GM23338 (cell line): ENCODE results near the gene HIVEP3. TPM values are rescaled to one million over a fixed set of nuclear protein-coding genes. Genes with fewer than 3 reads are reported as not detected.

Experiments
- ATAC-seq: fragments of 200-7000 bp; cut with Tn5 transposase; 3 replicates; pipeline ENCODE4 v1.9.1; 2020
- DNase-seq: peaks from one replicate; pipeline ENCODE4 v3.0.0-alpha.2; 2015; ENCODE audit warnings: low spot score
- H2AFZ ChIP-seq: fragments of 200-600 bp; sonication (generic); 2 replicates; pipeline ENCODE4 v1.8.0; 2016; ENCODE audit warnings: antibody characterized with exemption, mild to moderate bottlenecking, moderate library complexity
- H3F3A ChIP-seq: fragments of 200-600 bp; sonication (generic); replicated peaks from 2 replicates; pipeline ENCODE4 v1.8.0; 2017; ENCODE audit warnings: antibody characterized with exemption, mixed run types, low read depth
- H3K27ac ChIP-seq: fragments of 200-600 bp; sonication (generic); 2 replicates; pipeline ENCODE4 v1.6.1; 2016; ENCODE audit warnings: low read depth
- H3K27me3 ChIP-seq: fragments of 200-600 bp; sonication (generic); 2 replicates; pipeline ENCODE4 v1.8.0; 2016; ENCODE audit warnings: mild to moderate bottlenecking, mixed run types, moderate library complexity; ENCODE audit not compliant: insufficient read depth
- H3K36me3 ChIP-seq: fragments of 200-600 bp; sonication (generic); 2 replicates; pipeline ENCODE4 v1.8.0; 2016; ENCODE audit warnings: mild to moderate bottlenecking; ENCODE audit not compliant: insufficient read depth
- H3K4me1 ChIP-seq: fragments of 200-600 bp; sonication (generic); 2 replicates; pipeline ENCODE4 v1.8.0; 2016; ENCODE audit warnings: mild to moderate bottlenecking, moderate library complexity; ENCODE audit not compliant: insufficient read depth
- H3K4me2 ChIP-seq: fragments of 200-600 bp; sonication (generic); 2 replicates; pipeline ENCODE4 v1.7.1; 2017; ENCODE audit warnings: mixed run types
- H3K4me3 ChIP-seq: fragments of 200-600 bp; sonication (generic); 2 replicates; pipeline ENCODE4 v1.6.1; 2016; ENCODE audit warnings: mixed run types
- H3K79me2 ChIP-seq: fragments of 200-600 bp; sonication (generic); replicated peaks from 2 replicates; pipeline ENCODE4 v1.8.0; 2017; ENCODE audit warnings: mild to moderate bottlenecking; ENCODE audit not compliant: insufficient read depth
- H3K9me2 ChIP-seq: fragments of 200-600 bp; sonication (generic); 2 replicates; pipeline ENCODE4 v1.8.0; 2017; ENCODE audit not compliant: insufficient read depth
- H4K20me1 ChIP-seq: fragments of 200-600 bp; sonication (generic); replicated peaks from 2 replicates; pipeline ENCODE4 v1.8.0; 2017; ENCODE audit warnings: mild to moderate bottlenecking; ENCODE audit not compliant: insufficient read depth
- H3K27ac Mint-ChIP-seq: 2 replicates; pipeline ENCODE4 v1.8.0; 2020; ENCODE audit warnings: inconsistent platforms, mild to moderate bottlenecking, moderate library complexity, mixed read lengths
- H3K27me3 Mint-ChIP-seq: 3 replicates; pipeline ENCODE4 v1.8.0; 2022; ENCODE audit warnings: low read depth, mild to moderate bottlenecking, moderate library complexity, mixed read lengths, inconsistent platforms; ENCODE audit not compliant: insufficient read depth, poor library complexity
- H3K36me3 Mint-ChIP-seq: 3 replicates; pipeline ENCODE4 v1.8.0; 2021; ENCODE audit warnings: low read depth, mild to moderate bottlenecking, inconsistent platforms, moderate library complexity, mixed read lengths
- H3K4me1 Mint-ChIP-seq: 3 replicates; pipeline ENCODE4 v1.8.0; 2020; ENCODE audit warnings: mild to moderate bottlenecking, inconsistent platforms, mixed read lengths
- H3K4me3 Mint-ChIP-seq: 3 replicates; pipeline ENCODE4 v1.8.0; 2021; ENCODE audit warnings: moderate library complexity, mild to moderate bottlenecking, inconsistent platforms, mixed read lengths
- H3K9me3 Mint-ChIP-seq: 3 replicates; pipeline ENCODE4 v1.8.0; 2020; ENCODE audit warnings: moderate library complexity, mild to moderate bottlenecking, inconsistent platforms, mixed read lengths
- EZH2 ChIP-seq: fragments of 200-600 bp; sonication (generic); IDR thresholded peaks from one replicate; pipeline ENCODE4 v1.8.0; 2017; ENCODE audit warnings: antibody characterized with exemption, mild to moderate bottlenecking, low read depth; ENCODE audit not compliant: unreplicated experiment
- polyA plus RNA-seq: library from polyadenylated mRNA; unstranded; fragments of >200 nt; fragmentation: Nextera tagmentation; extraction: Ambion mirVana; gene quantifications from 2 replicates; pipeline ENCODE4 v1.2.1, GENCODE V29; 2016
- total RNA-seq: library from RNA; depleted of rRNA; stranded (reverse); fragments of >200 nt; shearing (Covaris generic); gene quantifications from 2 replicates; pipeline ENCODE4 v1.2.3, GENCODE V29; 2014
- TF ChIP-seq, protein P1 (sequence below), 2 experiments: fragments of 200-600 bp in 1 of 2; sonication (generic) in 1 of 2; conservative IDR thresholded peaks; 2 replicates each; pipeline versions ENCODE4 v1.5.1 to v1.6.1; 2016 to 2017; ENCODE audit warnings: antibody characterized with exemption in 2 of 2, low read depth in 2 of 2, mild to moderate bottlenecking in 2 of 2, moderate library complexity in 1 of 2
- TF ChIP-seq, protein P2 (sequence below): IDR thresholded peaks from one replicate; pipeline ENCODE4 v1.6.1; 2018; ENCODE audit warnings: antibody characterized with exemption; ENCODE audit not compliant: unreplicated experiment

The HIVEP3 gene
- total and polyA plus RNA-seq, 2 experiments from 2014 or later = 0.14 to 0.24 TPM

GRCh38 chr1:41780322-41780721, 138.4 kb downstream of the HIVEP3 start:
- Histone ChIP-seq H3F3A (no peaks in the 10 kb centered on the region), H3K4me2 (no peak overlapping the region), H3K27ac (no peak overlapping the region), H3K36me3 (no peaks in the 10 kb centered on the region), H3K4me1 (no peaks in the 10 kb centered on the region), H3K79me2 (no peaks in the 10 kb centered on the region), H3K9me2 (no peaks in the 10 kb centered on the region), H2AFZ (no peak overlapping the region), H3K4me3 (no peak overlapping the region), H3K27me3 (no peaks in the 10 kb centered on the region), H4K20me1 (no peaks in the 10 kb centered on the region)
- DNase-seq (no peak), ATAC-seq (peak; percentile 74)
- Mint-ChIP-seq H3K27me3 (peaks cover 8% of the 10 kb centered on the region), H3K9me3 (peaks cover 3% of the 10 kb centered on the region; the same call in 2 of the 3 replicates), H3K4me1 (peaks cover 10% of the 10 kb centered on the region; the same call in 2 of the 3 replicates), H3K36me3 (no peaks in the 10 kb centered on the region), H3K27ac (no peak overlapping the region), H3K4me3 (no peak overlapping the region)
- TF ChIP-seq, protein P1, sequence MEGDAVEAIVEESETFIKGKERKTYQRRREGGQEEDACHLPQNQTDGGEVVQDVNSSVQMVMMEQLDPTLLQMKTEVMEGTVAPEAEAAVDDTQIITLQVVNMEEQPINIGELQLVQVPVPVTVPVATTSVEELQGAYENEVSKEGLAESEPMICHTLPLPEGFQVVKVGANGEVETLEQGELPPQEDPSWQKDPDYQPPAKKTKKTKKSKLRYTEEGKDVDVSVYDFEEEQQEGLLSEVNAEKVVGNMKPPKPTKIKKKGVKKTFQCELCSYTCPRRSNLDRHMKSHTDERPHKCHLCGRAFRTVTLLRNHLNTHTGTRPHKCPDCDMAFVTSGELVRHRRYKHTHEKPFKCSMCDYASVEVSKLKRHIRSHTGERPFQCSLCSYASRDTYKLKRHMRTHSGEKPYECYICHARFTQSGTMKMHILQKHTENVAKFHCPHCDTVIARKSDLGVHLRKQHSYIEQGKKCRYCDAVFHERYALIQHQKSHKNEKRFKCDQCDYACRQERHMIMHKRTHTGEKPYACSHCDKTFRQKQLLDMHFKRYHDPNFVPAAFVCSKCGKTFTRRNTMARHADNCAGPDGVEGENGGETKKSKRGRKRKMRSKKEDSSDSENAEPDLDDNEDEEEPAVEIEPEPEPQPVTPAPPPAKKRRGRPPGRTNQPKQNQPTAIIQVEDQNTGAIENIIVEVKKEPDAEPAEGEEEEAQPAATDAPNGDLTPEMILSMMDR (conservative IDR thresholded peaks at IDR 0.05; ENCODE audit: low read depth in 2 of 2) = 0 out of 4 replicates have a peak, but pooled peaks of 1 of the 2 experiments have one; percentile 17
- no peak for TF ChIP-seq EZH2

DNA sequence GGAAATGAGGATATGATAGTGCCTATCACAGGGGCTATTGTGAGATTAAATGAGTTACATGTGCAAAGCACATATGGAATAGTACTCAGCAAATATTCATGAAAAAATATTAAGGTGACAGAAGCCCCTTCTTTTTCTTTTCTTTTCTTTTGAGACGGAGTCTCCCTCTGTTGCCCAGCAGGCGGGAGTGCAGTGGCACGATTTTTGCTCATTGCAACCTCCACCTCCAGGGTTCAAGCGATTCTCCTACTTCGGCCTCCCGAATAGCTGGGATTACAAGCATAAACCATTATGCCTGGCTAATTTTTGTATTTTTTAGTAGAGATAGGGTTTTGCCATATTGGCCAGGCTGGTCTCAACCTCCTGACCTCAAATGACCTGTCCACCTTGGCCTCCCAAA, 139.4 kb downstream of the HIVEP3 start:
- Mint-ChIP-seq H3K4me3 (no peak overlapping the region), H3K4me1 (peaks cover 10% of the 10 kb centered on the region; the same call in 2 of the 3 replicates), H3K27me3 (peaks cover 8% of the 10 kb centered on the region), H3K27ac (no peak overlapping the region), H3K9me3 (peaks cover 3% of the 10 kb centered on the region; the same call in 2 of the 3 replicates), H3K36me3 (no peaks in the 10 kb centered on the region)
- Histone ChIP-seq H3K27me3 (no peaks in the 10 kb centered on the region), H3K4me2 (no peak overlapping the region), H3K4me3 (no peak overlapping the region), H3F3A (no peaks in the 10 kb centered on the region), H3K27ac (no peak overlapping the region), H3K9me2 (no peaks in the 10 kb centered on the region), H3K36me3 (no peaks in the 10 kb centered on the region), H2AFZ (no peak overlapping the region), H3K4me1 (no peaks in the 10 kb centered on the region), H4K20me1 (no peaks in the 10 kb centered on the region), H3K79me2 (no peaks in the 10 kb centered on the region)
- ATAC-seq (no peak), DNase-seq (no peak)
- TF ChIP-seq, protein P1 (conservative IDR thresholded peaks at IDR 0.05; ENCODE audit: low read depth in 2 of 2) = peak; percentile 29 to 36; a peak in 3 of 4 replicates
- TF ChIP-seq, protein P2, sequence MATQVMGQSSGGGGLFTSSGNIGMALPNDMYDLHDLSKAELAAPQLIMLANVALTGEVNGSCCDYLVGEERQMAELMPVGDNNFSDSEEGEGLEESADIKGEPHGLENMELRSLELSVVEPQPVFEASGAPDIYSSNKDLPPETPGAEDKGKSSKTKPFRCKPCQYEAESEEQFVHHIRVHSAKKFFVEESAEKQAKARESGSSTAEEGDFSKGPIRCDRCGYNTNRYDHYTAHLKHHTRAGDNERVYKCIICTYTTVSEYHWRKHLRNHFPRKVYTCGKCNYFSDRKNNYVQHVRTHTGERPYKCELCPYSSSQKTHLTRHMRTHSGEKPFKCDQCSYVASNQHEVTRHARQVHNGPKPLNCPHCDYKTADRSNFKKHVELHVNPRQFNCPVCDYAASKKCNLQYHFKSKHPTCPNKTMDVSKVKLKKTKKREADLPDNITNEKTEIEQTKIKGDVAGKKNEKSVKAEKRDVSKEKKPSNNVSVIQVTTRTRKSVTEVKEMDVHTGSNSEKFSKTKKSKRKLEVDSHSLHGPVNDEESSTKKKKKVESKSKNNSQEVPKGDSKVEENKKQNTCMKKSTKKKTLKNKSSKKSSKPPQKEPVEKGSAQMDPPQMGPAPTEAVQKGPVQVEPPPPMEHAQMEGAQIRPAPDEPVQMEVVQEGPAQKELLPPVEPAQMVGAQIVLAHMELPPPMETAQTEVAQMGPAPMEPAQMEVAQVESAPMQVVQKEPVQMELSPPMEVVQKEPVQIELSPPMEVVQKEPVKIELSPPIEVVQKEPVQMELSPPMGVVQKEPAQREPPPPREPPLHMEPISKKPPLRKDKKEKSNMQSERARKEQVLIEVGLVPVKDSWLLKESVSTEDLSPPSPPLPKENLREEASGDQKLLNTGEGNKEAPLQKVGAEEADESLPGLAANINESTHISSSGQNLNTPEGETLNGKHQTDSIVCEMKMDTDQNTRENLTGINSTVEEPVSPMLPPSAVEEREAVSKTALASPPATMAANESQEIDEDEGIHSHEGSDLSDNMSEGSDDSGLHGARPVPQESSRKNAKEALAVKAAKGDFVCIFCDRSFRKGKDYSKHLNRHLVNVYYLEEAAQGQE = no peak
